Measurements from ENCODE around the gene CD302.

The CD302 gene

GRCh38 chr2:159803235-159803962 is 5.4 kb upstream of the CD302 start:
- Histone ChIP-seq H3K27ac (no peak overlapping the region), H3K4me3 (no peak overlapping the region)
- no peak for TF ChIP-seq CTCF (IDR thresholded peaks at IDR 0.05)
- no peak for DNase-seq (ENCODE audit: low spot score)

- DNase-seq (ENCODE audit: low spot score), result no peak
- Histone ChIP-seq H3K27ac (no peak overlapping the region), H3K4me3 (no peak overlapping the region)
- no peak for TF ChIP-seq CTCF (IDR thresholded peaks at IDR 0.05)
These were observed 4.7 kb upstream of the CD302 start for GRCh38 chr2:159802673-159803072.

- DNase-seq (ENCODE audit: low spot score), result no peak
- no peak overlapping the region for H3K4me3 ChIP-seq
- no peak overlapping the region for H3K27ac ChIP-seq
- no peak for TF ChIP-seq CTCF (IDR thresholded peaks at IDR 0.05)
These were observed 1.8 kb upstream of the CD302 start for GRCh38 chr2:159799833-159800232.

GRCh38 chr2:159798376-159798725 is 343 bp upstream of the CD302 start:
- no peak for DNase-seq (ENCODE audit: low spot score)
- Histone ChIP-seq H3K4me3 (peak overlapping the region; percentile 99), H3K27ac (peak overlapping the region; percentile 83 to 95)
- TF ChIP-seq CTCF (IDR thresholded peaks at IDR 0.05), result no peak

GRCh38 chr2:159797225-159797542 is 824 bp downstream of the CD302 start:
- Histone ChIP-seq H3K4me3 (peak overlapping the region; percentile 99), H3K27ac (peak overlapping the region; percentile 83 to 95)
- TF ChIP-seq CTCF (IDR thresholded peaks at IDR 0.05), result no peak
- no peak for DNase-seq (ENCODE audit: low spot score)

GRCh38 chr2:159795841-159796690 is 1.9 kb downstream of the CD302 start:
- Histone ChIP-seq H3K27ac (peak overlapping the region; percentile 11 to 95), H3K4me3 (peak overlapping the region; percentile 99)
- no peak for DNase-seq (ENCODE audit: low spot score)
- TF ChIP-seq CTCF (IDR thresholded peaks at IDR 0.05), result no peak

- H3K4me3 ChIP-seq, result peak overlapping the region; percentile 22
- TF ChIP-seq CTCF (IDR thresholded peaks at IDR 0.05), result no peak
- no peak for DNase-seq (ENCODE audit: low spot score)
- H3K27ac ChIP-seq, result peak overlapping the region in 1 of 2 donors; percentile 30
These were observed 4.7 kb downstream of the CD302 start for GRCh38 chr2:159793326-159793725.
